ENCODE measurements around the gene NAT8L.

NAT8L gene

DNA sequence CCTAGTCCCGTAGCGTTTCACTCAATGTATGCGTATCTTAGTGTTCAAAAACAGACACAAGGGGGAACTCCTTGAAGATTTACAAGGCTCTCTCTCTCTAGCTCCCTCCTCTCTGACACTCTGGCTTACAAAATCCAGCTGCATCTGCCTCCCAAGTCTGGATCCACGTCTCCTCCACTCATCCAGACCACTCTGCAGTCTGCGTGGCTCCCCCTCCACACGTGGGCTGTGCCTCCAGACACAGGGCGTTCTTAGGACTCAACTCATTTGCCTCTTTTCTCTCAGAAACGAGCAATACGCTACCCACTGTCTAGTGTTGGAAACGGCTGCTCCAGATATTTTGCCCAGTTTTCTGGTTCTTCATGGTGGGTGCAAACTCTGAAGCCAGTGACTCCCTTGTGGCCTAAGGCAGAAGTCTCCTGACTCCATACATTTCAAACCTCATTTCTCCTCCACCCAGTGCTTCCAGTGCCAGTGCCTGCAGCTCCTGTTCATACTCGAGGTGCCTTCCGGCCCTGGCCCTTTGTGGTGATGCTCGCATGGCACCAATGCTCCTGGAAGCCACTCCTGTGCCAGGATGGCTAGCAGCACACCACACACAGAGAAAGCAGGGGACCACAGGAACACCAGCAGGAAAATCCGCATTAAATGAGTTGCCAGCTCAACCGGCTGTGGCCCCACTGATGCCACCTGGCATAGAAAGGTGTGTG, 24.1 kb downstream of the NAT8L start:
- no peak overlapping the region for H3K4me2 ChIP-seq (ENCODE audit: low read length, poor library complexity, severe bottlenecking)
- H3K18ac ChIP-seq (ENCODE audit: low read depth in 1 of 2, low read length in 2 of 2), result no peak overlapping the region
- H4K8ac ChIP-seq (ENCODE audit: low read length), result no peak overlapping the region
- H3K23ac ChIP-seq (ENCODE audit: low read length in 2 of 2), result no peak overlapping the region
- H3K79me1 ChIP-seq (replicated peaks; ENCODE audit: low read length, poor library complexity, severe bottlenecking), result no peaks in the 10 kb centered on the region
- H3K27ac ChIP-seq (ENCODE audit: low read length, poor library complexity, severe bottlenecking), result no peak overlapping the region
- H2BK12ac ChIP-seq (ENCODE audit: low read length in 2 of 2), result no peak overlapping the region
- H3K27me3 ChIP-seq (ENCODE audit: control insufficient read depth in 1 of 2, insufficient read depth in 1 of 2, low read length in 2 of 2), result peaks cover 0 to 4% of the 10 kb centered on the region in 2 experiments
- H2BK120ac ChIP-seq (ENCODE audit: low read depth, low read length), result no peak overlapping the region
- no peaks in the 10 kb centered on the region for H3K4me1 ChIP-seq (ENCODE audit: control insufficient read depth, insufficient read depth, low read depth, low read length)
- no peak overlapping the region for H3K4me3 ChIP-seq (ENCODE audit: insufficient read depth in 1 of 2, low read depth in 1 of 2, low read length in 2 of 2)
- H4K91ac ChIP-seq (ENCODE audit: low read length), result no peak overlapping the region
- no peak overlapping the region for H2BK5ac ChIP-seq (ENCODE audit: low read depth, low read length, poor library complexity, severe bottlenecking)
- no peak for DNase-seq
- H3K9me3 ChIP-seq (ENCODE audit: control insufficient read depth, low read length), result no peaks in the 10 kb centered on the region
- H2AK5ac ChIP-seq (ENCODE audit: low read length, severe bottlenecking), result no peak overlapping the region
- H2AFZ ChIP-seq (ENCODE audit: low read depth, low read length), result no peak overlapping the region
- no peak overlapping the region for H2BK15ac ChIP-seq (ENCODE audit: low read depth, poor library complexity, severe bottlenecking)
- no peak overlapping the region for H3K4ac ChIP-seq (ENCODE audit: low read depth in 1 of 2, low read length in 2 of 2)
- WGBS, result 83% methylated on average over 15 of the region's 15 CpGs
- peaks cover 0 to 4% of the 10 kb centered on the region in 2 experiments for H3K36me3 ChIP-seq (ENCODE audit: control insufficient read depth in 1 of 2, insufficient read depth in 2 of 2, low read depth in 1 of 2, low read length in 2 of 2)
- H3K9ac ChIP-seq (ENCODE audit: low read length), result no peak overlapping the region
- H3K14ac ChIP-seq (ENCODE audit: low read length in 2 of 2), result no peak overlapping the region

DNA sequence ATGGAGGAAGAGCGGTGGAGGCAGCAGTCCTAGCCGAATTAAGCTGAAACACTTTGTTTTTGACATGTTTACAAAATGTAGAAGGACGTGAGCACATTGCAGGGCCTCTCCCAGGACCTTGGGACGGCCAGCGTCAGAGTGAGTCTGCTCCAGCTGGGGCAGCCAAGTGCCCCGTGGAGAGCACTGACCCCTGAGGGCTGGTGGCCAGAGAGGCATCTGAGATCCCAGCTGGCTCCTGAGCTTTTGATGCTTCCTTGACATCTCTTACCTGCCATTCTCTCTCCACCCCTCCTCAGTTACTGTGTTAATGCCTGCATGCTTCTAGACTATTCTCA, 24.7 kb downstream of the NAT8L start:
- WGBS, result 79% methylated on average over 6 of the region's 6 CpGs
- no peaks in the 10 kb centered on the region for H3K79me1 ChIP-seq (replicated peaks; ENCODE audit: low read length, poor library complexity, severe bottlenecking)

DNA sequence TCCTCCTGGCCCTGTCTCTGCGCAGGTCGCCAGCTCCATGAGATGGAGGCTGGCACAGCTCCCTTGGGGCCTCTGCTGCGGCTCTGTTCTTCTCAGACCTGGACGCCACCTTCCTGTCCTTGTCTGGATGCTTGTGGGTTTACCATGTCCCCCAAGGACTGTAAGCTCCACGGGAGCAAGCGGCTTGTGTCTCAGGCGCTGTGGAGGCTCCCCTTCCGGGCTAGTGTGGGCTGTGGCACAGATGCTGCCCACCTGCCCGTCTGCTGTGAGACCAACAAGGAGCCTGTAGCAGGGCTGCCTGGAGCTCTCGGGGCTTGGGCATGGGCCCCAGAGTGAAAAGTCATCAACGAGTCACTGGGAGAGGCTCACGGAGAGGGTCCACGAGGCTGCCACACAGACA, 25.2 kb downstream of the NAT8L start:
- Histone ChIP-seq H3K4me2 (ENCODE audit: low read length, poor library complexity, severe bottlenecking) (peak overlapping the region; percentile 13), H3K4ac (ENCODE audit: low read depth in 1 of 2, low read length in 2 of 2) (no peak overlapping the region), H3K36me3 (ENCODE audit: control insufficient read depth in 1 of 2, insufficient read depth in 2 of 2, low read depth in 1 of 2, low read length in 2 of 2) (peaks cover 0 to 4% of the 10 kb centered on the region in 2 experiments), H4K8ac (ENCODE audit: low read length) (no peak overlapping the region), H3K79me1 (replicated peaks; ENCODE audit: low read length, poor library complexity, severe bottlenecking) (no peaks in the 10 kb centered on the region), H3K14ac (ENCODE audit: low read length in 2 of 2) (no peak overlapping the region), H2BK12ac (ENCODE audit: low read length in 2 of 2) (no peak overlapping the region), H3K9me3 (ENCODE audit: control insufficient read depth, low read length) (no peaks in the 10 kb centered on the region), H3K18ac (ENCODE audit: low read depth in 1 of 2, low read length in 2 of 2) (no peak overlapping the region), H3K9ac (ENCODE audit: low read length) (no peak overlapping the region), H2AK5ac (ENCODE audit: low read length, severe bottlenecking) (no peak overlapping the region), H2BK15ac (ENCODE audit: low read depth, poor library complexity, severe bottlenecking) (no peak overlapping the region), H2AFZ (ENCODE audit: low read depth, low read length) (no peak overlapping the region), H3K4me1 (ENCODE audit: control insufficient read depth, insufficient read depth, low read depth, low read length) (no peaks in the 10 kb centered on the region), H2BK5ac (ENCODE audit: low read depth, low read length, poor library complexity, severe bottlenecking) (no peak overlapping the region), H3K4me3 (ENCODE audit: insufficient read depth in 1 of 2, low read depth in 1 of 2, low read length in 2 of 2) (no peak overlapping the region), H2BK120ac (ENCODE audit: low read depth, low read length) (no peak overlapping the region), H4K91ac (ENCODE audit: low read length) (no peak overlapping the region), H3K23ac (ENCODE audit: low read length in 2 of 2) (no peak overlapping the region), H3K27me3 (ENCODE audit: control insufficient read depth in 1 of 2, insufficient read depth in 1 of 2, low read length in 2 of 2) (peaks cover 0 to 4% of the 10 kb centered on the region in 2 experiments), H3K27ac (ENCODE audit: low read length, poor library complexity, severe bottlenecking) (no peak overlapping the region)
- whole genome bisulfite sequencing, result 84% methylated on average over 13 of the region's 13 CpGs
- DNase-seq, result no peak

More for the DNA sequence above, 24.7 kb downstream of the NAT8L start:
- Histone ChIP-seq H3K4me1 (ENCODE audit: control insufficient read depth, insufficient read depth, low read depth, low read length) (no peaks in the 10 kb centered on the region), H3K36me3 (ENCODE audit: control insufficient read depth in 1 of 2, insufficient read depth in 2 of 2, low read depth in 1 of 2, low read length in 2 of 2) (peaks cover 0 to 4% of the 10 kb centered on the region in 2 experiments), H3K23ac (ENCODE audit: low read length in 2 of 2) (no peak overlapping the region), H3K4me3 (ENCODE audit: insufficient read depth in 1 of 2, low read depth in 1 of 2, low read length in 2 of 2) (no peak overlapping the region), H3K4ac (ENCODE audit: low read depth in 1 of 2, low read length in 2 of 2) (no peak overlapping the region), H2AK5ac (ENCODE audit: low read length, severe bottlenecking) (no peak overlapping the region), H2BK120ac (ENCODE audit: low read depth, low read length) (no peak overlapping the region), H2BK15ac (ENCODE audit: low read depth, poor library complexity, severe bottlenecking) (no peak overlapping the region), H3K27me3 (ENCODE audit: control insufficient read depth in 1 of 2, insufficient read depth in 1 of 2, low read length in 2 of 2) (peaks cover 0 to 4% of the 10 kb centered on the region in 2 experiments), H2BK12ac (ENCODE audit: low read length in 2 of 2) (no peak overlapping the region), H3K9me3 (ENCODE audit: control insufficient read depth, low read length) (no peaks in the 10 kb centered on the region), H4K8ac (ENCODE audit: low read length) (no peak overlapping the region), H3K9ac (ENCODE audit: low read length) (no peak overlapping the region), H3K27ac (ENCODE audit: low read length, poor library complexity, severe bottlenecking) (no peak overlapping the region), H3K14ac (ENCODE audit: low read length in 2 of 2) (no peak overlapping the region), H3K4me2 (ENCODE audit: low read length, poor library complexity, severe bottlenecking) (no peak overlapping the region), H2AFZ (ENCODE audit: low read depth, low read length) (no peak overlapping the region), H4K91ac (ENCODE audit: low read length) (no peak overlapping the region), H2BK5ac (ENCODE audit: low read depth, low read length, poor library complexity, severe bottlenecking) (no peak overlapping the region), H3K18ac (ENCODE audit: low read depth in 1 of 2, low read length in 2 of 2) (no peak overlapping the region)
- no peak for DNase-seq

DNA sequence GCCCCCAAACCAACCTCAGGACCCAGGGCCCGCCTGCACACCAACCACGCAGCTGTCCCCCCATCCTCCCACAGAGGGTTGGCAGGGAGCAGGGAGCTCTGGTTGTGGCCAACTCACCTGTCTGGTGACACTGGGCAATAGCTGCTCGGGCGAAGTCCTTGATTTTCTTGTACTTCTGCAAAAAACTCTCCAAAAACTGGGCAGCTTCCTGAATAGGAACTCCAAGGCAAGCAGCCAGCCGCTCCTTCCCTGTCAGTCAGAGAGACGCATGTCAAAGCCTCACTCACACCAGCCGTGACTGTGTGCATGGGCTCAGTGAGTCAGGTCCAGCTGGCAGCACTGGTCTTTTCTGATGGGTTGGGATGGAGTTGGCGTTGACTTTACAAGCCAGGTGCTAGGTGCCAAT, 26.4 kb downstream of the NAT8L start:
- Histone ChIP-seq H3K36me3 (ENCODE audit: control insufficient read depth in 1 of 2, insufficient read depth in 2 of 2, low read depth in 1 of 2, low read length in 2 of 2) (peaks cover 0 to 4% of the 10 kb centered on the region in 2 experiments), H2BK12ac (ENCODE audit: low read length in 2 of 2) (no peak overlapping the region), H2BK120ac (ENCODE audit: low read depth, low read length) (no peak overlapping the region), H2BK15ac (ENCODE audit: low read depth, poor library complexity, severe bottlenecking) (no peak overlapping the region), H3K9me3 (ENCODE audit: control insufficient read depth, low read length) (no peaks in the 10 kb centered on the region), H4K8ac (ENCODE audit: low read length) (no peak overlapping the region), H3K4ac (ENCODE audit: low read depth in 1 of 2, low read length in 2 of 2) (no peak overlapping the region), H2AK5ac (ENCODE audit: low read length, severe bottlenecking) (no peak overlapping the region), H2BK5ac (ENCODE audit: low read depth, low read length, poor library complexity, severe bottlenecking) (no peak overlapping the region), H3K4me2 (ENCODE audit: low read length, poor library complexity, severe bottlenecking) (no peak overlapping the region), H3K23ac (ENCODE audit: low read length in 2 of 2) (no peak overlapping the region), H3K9ac (ENCODE audit: low read length) (no peak overlapping the region), H3K18ac (ENCODE audit: low read depth in 1 of 2, low read length in 2 of 2) (no peak overlapping the region), H3K27me3 (ENCODE audit: control insufficient read depth in 1 of 2, insufficient read depth in 1 of 2, low read length in 2 of 2) (peaks cover 0 to 4% of the 10 kb centered on the region in 2 experiments), H4K91ac (ENCODE audit: low read length) (no peak overlapping the region), H3K4me1 (ENCODE audit: control insufficient read depth, insufficient read depth, low read depth, low read length) (no peaks in the 10 kb centered on the region), H2AFZ (ENCODE audit: low read depth, low read length) (no peak overlapping the region), H3K4me3 (ENCODE audit: insufficient read depth in 1 of 2, low read depth in 1 of 2, low read length in 2 of 2) (no peak overlapping the region), H3K27ac (ENCODE audit: low read length, poor library complexity, severe bottlenecking) (no peak overlapping the region), H3K79me1 (replicated peaks; ENCODE audit: low read length, poor library complexity, severe bottlenecking) (no peaks in the 10 kb centered on the region), H3K14ac (ENCODE audit: low read length in 2 of 2) (no peak overlapping the region)
- 88% methylated on average over 8 of the region's 8 CpGs for WGBS
- DNase-seq, result no peak
